GM19438 (cell line): ENCODE results near the gene HSPA1A.
A peak's percentile ranks its signal among the peaks of the same experiment; 100 is the strongest.
"Not testable (repeated sequence)": the region's sequence is repeated elsewhere in the genome, so short reads cannot be mapped to it uniquely, and the experiment has no call there.

Source experiments
- ATAC-seq: cut with Tn5 transposase; IDR thresholded peaks from one replicate; pipeline ENCODE4 v1.9.1; 2021; ENCODE audit warnings: low read depth; ENCODE audit not compliant: unreplicated experiment

The HSPA1A gene

GRCh38 chr6:31861150-31861549, 45.8 kb downstream of the HSPA1A start:
- ATAC-seq: no peak

GRCh38 chr6:31861919-31862343, 46.6 kb downstream of the HSPA1A start:
- ATAC-seq: no peak

GRCh38 chr6:31862344-31863235, 47.2 kb downstream of the HSPA1A start, which contains the start of gene NEU1:
TSS of gene NEU1 (minus strand) at chr6:31862821. CDS start at chr6:31862776, 45 bp downstream.
- ATAC-seq: peak; percentile 94

GRCh38 chr6:31864123-31864562, 48.8 kb downstream of the HSPA1A start:
- ATAC-seq: not testable (repeated sequence)

- no peak for ATAC-seq
Observed at GRCh38 chr6:31864818-31865204, 49.5 kb downstream of the HSPA1A start.

GRCh38 chr6:31865205-31866118, 50.1 kb downstream of the HSPA1A start:
- ATAC-seq: no peak
